Hematopoietic multipotent progenitor cell treated with erythropoietin and hydrocortisone succinate and interleukin-3 and kit ligand, for 17 days (in vitro differentiated cells): Measurements from ENCODE around the gene TLE3.

ENCODE experiments used
- DNase-seq: peaks from one replicate; pipeline ENCODE4 v3.0.0-alpha.2; 2015; ENCODE audit warnings: low spot score

TLE3 gene

DNA sequence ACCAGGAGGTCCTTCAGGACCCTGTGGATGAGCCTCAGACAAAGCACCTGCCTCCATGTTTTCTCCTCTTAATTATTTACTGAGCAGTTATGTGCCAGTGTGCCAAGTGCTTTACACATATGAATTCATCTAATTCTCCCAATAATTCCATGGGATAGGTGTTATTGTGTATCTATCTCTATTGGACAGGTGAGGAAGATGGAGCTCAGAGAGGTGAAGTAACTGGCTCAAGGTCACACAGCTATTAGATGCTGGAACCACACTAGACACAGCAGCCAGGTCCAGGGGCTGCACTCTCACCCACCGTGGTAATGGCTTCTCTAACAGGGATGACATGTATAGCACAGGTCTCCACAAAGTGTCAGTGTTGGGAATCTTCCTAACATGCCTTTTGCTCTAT is 70.2 kb downstream of the TLE3 start:
- no peak for DNase-seq

DNA sequence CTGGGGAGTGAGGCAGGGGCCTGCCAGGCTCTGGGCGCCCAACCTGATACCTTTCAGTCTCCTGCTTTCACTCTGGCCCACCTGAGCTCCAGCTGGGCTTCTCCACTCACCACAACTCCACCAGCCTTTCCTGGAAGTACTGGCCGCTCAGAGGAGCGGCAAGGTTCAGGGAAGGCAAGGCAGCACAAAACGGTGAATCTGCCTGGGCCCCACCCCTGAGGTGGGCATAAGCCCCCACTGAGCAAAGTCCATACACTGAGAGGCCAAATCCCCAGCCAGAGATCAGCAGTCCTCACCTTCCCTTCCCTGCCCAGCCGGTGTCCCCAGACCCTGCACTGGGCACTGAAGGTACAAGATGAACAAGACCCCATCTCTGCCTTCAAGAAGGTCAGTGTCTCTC is 70.7 kb downstream of the TLE3 start:
- DNase-seq = no peak

DNA sequence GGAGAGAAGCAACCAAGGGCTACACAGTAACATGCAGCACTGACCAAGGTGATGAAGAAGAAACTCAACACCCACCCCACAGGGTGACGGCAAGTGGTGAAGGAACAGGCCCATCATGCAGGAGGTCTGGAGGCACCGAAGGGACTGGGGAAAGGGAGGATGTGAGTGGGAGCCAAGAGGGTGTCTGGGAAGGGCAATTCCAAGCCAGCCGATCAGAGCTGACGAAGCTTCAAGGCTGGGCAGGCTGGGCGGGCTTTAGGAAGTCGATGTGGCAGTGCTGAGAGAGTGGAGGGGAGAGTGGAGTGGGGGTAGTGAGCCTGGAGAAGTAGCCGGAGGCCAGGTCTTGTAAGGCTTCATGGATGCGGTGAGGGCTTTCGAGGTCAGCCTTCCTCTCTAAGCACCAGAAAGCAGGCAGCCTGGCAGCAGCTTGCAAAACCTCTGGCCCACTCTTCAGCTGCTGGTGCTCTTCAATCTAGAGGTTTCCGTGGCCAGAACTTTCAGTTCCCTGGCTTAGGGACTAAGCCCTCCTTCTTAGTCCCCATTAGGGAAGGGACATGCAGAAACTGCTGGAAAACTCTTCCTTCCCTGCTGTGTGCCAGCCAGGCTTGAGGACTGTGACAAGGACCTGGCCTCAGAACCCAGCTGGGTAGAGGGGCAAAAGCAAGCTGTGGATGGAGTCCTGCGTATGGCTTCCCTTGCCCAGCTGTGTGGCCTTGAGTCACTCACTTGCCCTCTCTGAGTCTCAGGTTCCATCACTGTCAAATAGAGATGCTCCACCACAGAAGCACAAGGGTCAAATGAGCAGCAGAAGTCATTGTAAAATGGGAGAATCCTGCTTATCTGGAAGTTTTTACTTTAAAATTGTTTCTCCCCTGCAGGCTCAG is 72.1 kb downstream of the TLE3 start:
- no peak for DNase-seq

DNA sequence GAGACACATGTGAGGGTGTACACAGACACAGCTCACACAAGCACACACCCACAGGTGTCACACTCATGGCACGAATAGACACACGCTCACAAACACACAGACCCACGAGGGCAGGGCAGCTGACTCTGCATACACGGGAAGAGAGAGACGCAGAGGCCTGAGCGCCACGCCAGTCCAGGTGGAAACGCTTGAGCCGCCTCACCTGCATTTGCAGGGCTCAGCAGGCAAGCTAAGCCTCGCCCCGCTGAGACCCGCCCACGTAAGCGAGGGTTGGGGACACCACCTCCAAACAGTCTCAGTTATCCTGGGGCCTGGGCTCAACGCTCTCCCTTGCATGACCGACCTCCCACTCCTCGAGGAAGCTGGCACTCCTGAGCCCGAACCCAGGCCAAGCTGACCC is 73.2 kb downstream of the TLE3 start:
- DNase-seq = no peak

DNA sequence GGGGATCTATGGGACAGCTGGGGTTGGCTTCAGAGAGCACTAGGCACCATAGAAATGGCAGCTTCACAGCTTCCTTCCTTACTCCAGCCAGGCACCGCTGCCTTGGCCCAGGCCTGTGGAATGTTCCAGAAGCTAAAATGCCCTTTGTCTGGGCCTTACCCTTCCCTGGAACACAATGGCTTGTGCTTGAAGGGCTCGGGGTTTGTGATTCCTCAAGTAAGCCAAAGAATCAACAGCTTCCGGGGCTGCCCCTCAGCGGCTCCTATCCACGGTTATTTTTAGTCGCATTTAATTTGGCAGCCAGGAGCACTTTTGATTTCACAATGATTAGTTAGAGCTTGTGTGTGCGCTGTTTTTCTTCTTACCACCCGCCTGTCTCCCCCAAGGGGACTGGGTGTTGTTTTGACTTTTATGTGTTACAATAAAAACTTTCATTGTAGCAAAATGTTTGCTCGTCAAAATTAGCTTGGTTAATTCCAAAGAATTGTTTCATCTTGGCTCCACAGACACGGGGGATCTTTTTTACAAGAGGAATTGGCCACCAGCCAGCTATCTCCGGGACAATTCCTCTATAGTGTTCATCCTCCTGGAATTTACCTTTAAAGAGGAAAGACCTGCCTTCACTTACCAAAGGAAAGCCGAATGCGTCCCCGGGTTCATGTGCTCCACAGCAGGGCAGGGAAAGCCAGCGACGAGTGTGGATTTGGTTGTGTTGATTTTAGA is 73.8 kb downstream of the TLE3 start:
- no peak for DNase-seq

DNA sequence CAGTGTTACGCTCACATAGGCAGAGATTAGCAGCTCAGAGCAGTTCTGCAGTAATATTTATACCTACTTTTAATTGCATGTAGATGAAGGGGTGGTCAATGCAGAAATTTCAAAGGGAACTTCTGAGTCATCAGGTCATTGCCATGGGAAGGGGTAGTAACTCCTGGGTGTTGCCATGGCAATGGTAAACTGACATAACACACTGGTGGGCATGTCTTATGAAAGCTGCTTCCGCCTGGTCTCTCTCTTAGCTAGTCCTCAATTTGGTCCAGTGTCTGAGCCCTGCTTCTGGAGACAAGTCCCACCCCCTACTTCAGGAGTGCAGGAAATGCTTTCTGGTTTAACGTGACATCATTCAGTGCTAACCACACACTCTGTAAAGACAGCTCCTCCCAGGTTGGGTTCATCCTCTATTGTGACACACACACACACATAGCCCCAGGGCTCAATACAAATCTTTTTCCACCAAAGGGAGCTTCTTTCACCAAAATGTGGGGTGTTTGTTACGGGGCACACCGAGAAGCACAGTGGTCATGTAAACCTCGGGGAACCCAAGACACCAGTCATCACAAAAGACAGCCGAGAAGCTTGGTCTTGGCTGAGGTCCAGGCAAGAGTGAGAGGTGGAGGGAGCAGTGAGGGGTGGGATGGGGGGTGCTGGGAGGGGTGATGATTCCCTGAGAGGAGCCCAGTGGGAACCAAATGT is 74.5 kb downstream of the TLE3 start:
- no peak for DNase-seq

DNA sequence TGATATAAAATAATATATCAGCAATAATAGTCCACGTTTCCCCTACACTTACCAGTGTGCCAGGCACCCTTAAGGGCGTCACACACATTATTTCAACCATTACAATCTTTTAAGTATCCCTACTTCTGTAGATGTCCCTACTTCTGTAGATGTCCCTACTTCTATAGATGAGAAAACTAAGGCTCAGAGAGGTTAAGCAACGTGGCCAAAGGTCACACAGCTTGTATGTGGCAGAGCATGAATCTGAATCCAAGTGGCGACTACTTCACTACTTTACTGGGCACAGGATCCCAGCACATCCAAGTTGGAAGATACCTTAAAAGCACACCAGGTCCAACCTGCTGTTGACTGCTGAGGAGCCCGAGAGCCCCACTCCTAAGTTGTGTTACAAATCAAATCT is 77.5 kb downstream of the TLE3 start:
- DNase-seq = no peak

DNA sequence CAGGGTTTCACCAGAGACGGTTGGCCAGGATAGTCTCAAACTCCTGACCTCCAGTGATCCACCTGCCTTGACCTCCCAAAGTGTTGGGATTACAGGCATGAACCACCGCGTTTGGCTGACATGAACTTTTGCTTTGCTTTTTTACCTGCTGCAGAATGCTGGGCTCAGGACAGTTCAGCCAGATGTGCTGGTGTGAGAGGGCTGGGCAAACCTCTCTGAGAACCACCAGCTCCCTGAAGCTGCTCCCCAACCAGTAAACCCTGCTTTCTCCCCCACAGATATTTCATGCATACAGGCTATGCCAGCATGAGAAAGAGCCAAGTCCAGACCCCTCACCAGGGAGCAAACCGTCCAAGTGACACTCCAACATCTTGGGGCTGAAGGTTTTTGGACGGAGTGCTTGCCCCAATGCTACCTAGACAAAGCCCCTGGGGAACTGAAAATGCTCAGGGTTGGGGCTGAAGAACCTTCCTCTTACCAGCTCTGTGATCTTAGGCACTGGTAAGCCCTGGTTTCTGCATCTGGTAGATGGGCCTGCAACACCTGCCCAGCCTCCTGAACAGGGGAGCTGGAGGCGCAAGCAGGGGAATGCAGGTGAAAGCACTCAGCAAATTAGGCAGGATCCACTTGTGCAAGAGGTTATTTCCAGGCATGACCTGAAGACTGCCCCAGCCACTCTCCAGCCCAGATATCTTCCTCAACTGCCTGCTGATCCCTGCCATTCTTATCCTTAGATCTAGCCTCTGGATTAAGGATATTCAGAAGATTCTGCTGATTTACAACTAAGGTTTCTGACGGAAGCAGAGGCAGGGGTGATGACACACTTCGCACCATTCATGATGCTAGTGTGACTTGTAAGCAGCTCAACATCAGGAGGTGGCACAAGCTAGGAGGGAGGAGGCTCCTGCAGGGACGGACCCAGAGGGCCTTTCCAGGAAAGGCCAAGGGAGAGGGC is 78.8 kb downstream of the TLE3 start:
- no peak for DNase-seq

DNA sequence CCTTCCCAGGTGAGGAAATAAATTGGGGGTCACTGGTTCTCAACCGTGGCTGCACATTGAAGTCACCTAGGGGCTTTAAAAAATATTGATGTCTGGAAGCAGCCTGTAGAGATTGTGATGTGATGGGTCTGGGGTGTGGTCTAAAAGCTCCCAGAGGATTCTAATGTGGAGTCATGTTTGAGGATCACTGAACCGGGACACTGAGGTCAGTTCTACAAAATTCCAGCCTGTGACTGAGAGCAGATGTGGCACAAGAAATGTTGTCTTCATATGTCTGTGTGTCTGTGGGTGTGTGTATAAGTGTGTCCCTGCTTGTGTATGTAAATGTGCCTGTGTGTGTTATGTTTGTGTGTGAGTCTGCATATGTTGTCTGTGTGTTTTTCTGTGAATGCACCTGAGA is 79.9 kb downstream of the TLE3 start:
- no peak for DNase-seq

DNA sequence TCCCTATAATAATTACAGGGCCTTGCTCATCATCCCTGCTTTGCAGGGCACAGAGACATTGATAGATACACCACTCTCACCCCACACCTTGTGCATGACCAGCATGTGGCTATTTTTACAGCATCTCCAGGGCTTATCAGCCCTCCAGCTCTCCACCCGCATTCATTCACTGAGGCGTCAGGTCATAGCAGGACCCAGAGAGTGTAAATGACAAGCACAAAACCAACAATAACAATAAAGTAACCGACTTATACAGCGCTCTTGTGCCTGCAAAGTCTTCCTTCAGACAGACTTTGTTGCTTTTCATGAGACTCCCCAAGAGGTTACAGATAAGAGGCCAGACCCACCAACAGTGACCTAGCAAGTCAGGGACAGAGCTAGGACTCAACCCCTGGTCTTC is 80.7 kb downstream of the TLE3 start:
- no peak for DNase-seq

DNA sequence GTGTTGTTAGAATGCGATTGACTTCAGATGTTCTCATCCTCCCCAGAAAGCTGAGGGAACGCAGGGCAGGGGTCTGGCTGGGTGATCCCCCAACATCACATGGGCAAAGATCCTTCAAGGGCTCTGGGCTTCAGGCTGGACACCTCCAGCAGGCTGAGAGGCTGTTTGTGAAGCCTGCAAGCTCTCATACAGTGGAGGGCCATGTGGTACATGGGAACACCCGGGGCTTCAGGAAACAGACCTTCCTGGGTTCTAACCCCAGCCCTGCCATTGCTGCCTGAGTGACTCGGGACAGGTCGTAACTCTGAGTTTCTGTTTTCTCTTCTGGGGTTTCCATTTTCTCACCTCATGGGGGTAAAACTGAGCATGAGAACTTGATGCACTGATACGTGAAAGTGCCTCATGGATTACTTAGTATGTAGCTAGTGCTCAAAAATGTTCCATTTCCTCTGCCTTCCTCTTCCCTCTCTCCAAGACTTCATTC is 81.2 kb downstream of the TLE3 start:
- no peak for DNase-seq

DNA sequence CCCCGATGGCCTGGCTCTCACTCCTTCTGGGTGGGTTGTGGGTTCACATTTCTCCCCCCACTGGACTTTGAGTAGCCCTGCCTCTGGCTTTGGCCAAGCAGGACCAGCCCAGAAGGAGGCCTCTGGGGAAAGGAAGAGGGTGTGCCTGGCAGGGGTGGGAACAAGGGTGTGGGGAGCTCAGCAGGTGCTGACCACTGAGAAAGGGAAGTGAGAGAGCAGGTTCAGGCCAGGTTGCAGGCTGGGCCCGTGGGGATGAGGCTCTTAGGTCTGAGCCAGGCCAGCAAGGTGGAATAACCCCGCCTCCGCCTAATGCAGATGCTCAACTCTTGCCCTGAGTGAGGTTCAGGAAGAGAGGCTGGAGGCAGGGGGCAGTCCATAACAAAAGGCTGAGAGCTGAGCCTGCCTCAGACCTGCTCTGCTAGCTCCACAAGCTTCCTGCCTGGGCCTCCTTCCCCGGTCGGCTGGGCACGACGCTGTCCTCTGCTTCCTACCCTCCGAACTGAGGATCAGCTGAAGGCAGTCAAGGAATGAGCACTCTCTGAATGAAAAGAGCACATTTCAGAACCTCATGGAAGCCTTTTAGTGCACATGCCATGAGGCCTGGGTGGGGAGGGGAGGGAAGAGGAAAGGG is 82.7 kb downstream of the TLE3 start:
- no peak for DNase-seq

DNA sequence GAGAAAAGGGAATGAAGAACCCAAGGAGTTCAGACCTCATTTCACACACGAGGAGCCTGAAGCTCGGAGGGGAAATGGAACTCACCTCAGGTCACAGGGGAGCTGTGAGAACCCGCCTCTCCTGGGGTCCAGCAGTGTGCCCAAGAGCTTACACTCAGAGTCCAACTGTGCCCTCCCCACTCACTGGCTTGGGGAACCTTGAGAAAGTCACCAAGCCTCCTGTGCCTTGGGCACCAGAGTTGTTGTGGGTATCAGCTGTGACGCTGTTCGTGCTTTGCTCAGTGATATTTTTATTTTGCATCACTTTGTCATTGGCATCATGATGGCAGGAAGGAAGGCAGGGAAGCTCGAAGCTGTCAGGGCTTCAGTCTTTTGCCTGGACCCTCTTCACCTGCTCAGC is 83.4 kb downstream of the TLE3 start:
- no peak for DNase-seq

DNA sequence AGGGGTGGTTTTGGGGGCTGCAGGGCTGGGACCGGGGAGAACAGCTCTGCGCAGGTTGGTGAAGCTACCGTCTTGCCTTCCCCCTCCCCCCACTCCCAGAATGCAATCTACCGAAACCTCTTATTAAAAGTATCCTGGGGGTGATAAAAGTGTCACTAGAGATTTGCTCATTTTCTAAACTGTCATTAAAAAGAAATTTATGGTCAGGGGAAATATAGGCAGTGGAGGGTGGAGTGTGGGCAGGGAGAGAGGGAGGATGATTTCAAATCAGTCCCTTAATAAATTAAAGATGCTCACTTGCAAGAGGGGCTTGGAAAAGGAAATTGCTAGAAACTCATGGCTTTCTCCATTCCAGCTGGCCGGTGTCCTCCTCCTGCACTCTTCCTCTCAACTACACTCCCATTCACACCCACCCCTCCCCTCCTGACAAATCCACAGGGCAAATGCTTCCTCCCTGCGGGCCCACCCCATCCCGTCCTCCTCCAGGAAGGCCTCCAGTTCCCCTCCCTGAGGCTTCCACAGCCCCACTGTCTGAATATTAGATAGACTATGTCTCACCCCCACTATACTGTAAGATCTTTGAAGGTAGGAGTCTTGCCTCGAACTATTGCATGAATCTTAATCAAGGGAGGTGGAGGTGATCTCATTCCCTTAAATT is 83.9 kb downstream of the TLE3 start:
- no peak for DNase-seq

DNA sequence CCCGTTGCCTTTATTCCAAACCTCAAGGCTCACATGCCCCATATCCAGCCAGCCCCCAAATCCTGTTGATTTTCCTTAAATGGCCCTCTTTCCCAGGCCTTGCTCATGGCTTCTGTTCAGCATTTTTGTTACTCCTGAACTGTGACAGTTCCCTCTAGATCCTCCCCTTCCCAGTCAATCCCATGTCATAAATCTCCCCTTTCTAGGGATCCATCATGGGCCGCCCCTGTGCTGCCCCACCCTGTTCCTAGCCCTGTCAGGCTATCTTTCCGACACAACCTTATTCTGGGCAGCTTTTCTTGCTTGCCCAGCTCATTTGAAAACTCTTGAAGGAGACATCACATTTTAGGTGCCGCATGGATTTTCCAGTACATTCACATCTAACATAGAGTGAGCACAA is 84.8 kb downstream of the TLE3 start:
- DNase-seq = no peak

DNA sequence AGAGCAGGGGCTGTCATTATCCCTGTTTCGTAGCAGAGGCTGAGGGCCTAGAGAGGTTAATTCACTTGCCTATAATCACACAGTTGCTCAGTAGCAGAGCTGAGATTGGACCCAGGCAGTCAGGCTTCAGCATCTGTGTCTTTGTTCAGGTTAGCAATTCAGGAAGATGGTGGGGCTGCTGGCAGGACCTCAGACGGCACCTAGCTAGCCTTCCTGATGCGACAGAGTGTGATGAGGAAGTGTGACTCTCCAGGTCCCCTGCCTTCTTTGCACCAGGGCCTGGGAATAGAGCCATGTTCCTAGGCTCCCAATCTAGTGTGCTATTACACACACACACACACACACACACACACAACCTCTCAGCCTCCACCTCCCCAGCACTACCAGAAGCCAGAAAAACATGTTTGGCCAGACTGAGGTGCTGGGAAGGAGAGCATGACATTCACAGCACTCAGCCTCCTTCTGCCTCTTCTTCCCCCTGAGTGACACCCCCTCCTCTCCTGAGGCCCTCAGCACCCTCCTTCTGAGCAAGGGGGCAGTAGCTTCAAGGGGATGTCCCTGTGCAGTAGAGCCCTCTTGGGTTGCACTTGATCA is 88.9 kb downstream of the TLE3 start:
- no peak for DNase-seq

DNA sequence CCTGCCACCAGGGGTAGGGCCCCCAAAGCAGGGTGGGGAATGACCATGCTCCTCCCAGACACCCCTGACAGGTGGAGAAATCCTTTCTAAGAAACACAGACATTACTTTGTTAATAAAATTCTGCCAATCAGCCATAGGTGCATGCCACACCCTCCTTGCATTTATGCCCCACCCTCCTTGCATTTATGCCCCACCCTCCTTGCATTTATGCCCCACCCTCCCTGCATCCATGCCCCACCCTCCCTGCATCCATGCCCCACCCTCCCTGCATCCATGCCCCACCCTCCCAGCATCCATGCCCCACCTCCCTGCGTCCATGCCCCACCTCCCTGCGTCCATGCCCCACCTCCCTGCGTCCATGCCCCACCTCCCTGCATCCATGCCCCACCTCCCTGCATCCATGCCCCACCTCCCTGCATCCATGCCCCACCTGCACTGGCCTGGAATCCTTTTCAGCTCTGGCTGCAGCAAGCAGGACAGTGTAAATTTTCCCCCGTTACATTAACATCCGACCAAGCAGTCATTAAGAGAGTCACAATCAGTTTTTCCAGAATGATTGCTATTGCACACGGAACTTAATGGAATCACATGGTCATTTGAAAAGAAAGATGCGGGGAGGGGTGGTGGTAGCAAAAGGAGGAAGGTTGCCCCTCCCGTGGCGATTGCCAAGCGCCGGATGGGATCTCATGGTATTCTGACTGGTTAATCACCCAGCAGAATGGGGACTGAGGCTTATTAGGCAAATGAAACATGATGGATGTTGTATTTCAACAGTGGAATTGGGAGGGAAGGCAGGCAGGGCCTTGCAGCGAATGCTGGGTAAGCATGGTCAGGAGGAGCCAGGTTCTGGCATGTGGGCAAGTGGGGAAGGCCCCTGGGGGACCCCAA is 91.2 kb downstream of the TLE3 start:
- no peak for DNase-seq

DNA sequence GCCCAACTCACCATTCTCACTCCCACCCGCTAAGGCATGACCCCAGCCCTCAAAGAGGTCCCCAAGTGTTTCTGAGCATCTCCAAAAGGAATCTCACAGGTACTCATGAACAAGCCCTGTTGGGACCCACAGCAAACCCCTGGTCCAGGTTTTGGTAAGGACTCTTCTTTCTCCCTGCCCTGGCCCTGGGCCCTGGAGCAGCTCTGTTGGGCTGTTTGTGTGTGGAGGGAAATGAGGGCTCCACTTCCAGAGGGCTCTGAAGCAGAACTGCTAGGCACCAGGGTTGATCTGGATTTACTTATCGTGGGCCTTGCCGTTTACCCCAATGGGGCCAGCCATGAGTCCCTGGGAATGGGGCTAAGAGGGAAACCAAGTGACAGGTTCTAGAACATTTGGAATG is 92.9 kb downstream of the TLE3 start:
- no peak for DNase-seq

DNA sequence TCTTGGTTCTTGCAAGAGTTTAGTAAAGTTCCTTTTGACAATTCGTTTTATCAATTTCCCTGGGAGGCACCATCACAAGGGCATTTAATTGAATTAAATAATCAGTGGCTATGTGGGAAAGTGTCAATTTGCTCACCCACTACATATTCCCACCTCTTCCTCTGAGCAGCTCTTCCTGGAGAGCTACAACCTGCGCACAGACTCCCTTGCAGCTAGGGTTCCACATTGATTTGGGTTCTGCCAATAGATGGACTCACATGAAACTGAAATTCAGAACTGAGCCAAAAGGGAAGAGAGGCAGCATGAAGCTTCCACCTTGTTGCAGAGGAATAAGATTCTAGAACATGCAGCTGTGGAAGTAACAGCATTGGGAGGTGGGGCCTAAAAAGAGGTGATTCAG is 94.8 kb downstream of the TLE3 start:
- DNase-seq = no peak
